Measurements from ENCODE around the gene MDP1. TPM values are rescaled to one million over a fixed set of nuclear protein-coding genes. Genes with fewer than 3 reads are reported as not detected.
A peak's percentile ranks its signal among the peaks of the same experiment; 100 is the strongest.

The MDP1 gene
- total and polyA plus RNA-seq, 2 donors (not counting 1 experiment from before 2014, with no cell fraction given) = 14.4 to 22.1 TPM

- Histone ChIP-seq H3K27me3 (ENCODE audit: control insufficient read depth, insufficient read depth, low read length) (no peaks in the 10 kb centered on the region), H2AFZ (ENCODE audit: low read length) (no peak overlapping the region), H3K4me3 (replicated peaks in 1 of 4; ENCODE audit: control extremely low read depth in 1 of 4, insufficient read depth in 1 of 4, low read depth in 3 of 4, low read length in 4 of 4) (no peak overlapping the region), H3K9me3 (ENCODE audit: control insufficient read depth, insufficient read depth, low read depth, low read length) (no peaks in the 10 kb centered on the region), H3K36me3 (ENCODE audit: control insufficient read depth, insufficient read depth, low read length) (peaks cover 47% of the 10 kb centered on the region), H3K4me1 (ENCODE audit: control insufficient read depth, extremely low read depth, insufficient read depth, low read length) (no peaks in the 10 kb centered on the region), H3K4me2 (ENCODE audit: extremely low read depth, insufficient read depth, low read length) (no peak overlapping the region), H4K20me1 (ENCODE audit: control insufficient read depth, extremely low read depth, insufficient read depth, low read length) (no peaks in the 10 kb centered on the region), H3K27ac (ENCODE audit: insufficient read depth, low read length) (no peak overlapping the region), H3K79me2 (ENCODE audit: control insufficient read depth, insufficient read depth, low read length) (no peaks in the 10 kb centered on the region), H3K9ac (ENCODE audit: insufficient read depth, low read length) (no peak overlapping the region)
- no peak for DNase-seq (ENCODE audit: low read depth in 2 of 2)
- TF ChIP-seq EZH2 (IDR thresholded peaks at IDR 0.05; ENCODE audit: low read length, missing control alignments) = no peak
- TF ChIP-seq CTCF (conservative IDR thresholded peaks at IDR 0.05 in 1 of 2, IDR thresholded peaks at IDR 0.05 in 1 of 2; ENCODE audit: low read depth in 1 of 2, low read length in 2 of 2) = no peak
Observed at GRCh38 chr14:24181371-24182077, 34.3 kb downstream of the MDP1 start.

DNA sequence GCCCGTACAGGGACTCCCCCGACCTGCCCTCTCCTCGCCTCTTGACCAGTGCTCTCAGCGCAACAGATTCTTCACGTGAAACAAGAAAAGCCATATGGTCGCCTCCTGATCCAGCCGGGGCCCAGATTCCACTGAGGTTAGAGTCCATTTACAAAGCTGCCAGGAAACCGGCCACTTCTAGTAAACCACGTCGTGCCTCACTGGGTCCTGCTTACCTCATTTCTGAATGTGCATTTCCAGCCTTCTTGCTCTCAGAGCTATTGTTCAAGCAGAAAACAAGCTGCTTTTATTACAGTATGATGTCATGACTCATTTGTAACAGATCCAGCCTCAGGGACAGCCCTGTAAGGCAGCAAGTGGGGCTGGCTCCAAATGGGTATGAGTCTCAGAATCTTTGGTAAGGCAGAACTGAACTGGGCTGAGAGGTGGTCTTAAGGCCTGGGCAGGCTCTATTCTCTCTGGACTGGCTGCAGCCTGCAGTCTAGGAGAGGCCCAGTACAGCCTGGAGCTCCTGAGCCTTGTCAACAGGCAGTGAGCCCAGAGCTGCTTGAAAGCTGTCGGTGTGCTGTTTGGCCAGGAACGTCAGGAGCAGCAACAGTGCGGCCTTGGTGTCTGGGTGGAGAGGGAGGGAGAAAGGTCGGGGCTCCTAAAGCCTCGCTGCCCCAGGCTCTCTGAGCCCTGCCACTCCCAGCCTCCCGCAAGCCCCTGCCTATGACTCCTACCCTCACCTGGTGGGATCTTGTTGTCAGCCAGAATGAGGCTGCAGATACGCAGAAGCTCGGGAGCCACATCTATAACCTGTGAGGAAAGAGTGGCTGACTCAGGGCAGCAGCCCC, 35.7 kb downstream of the MDP1 start:
- Histone ChIP-seq H3K36me3 (ENCODE audit: control insufficient read depth, insufficient read depth, low read length) (peaks cover 42% of the 10 kb centered on the region), H3K4me1 (ENCODE audit: control insufficient read depth, extremely low read depth, insufficient read depth, low read length) (no peaks in the 10 kb centered on the region), H3K9me3 (ENCODE audit: control insufficient read depth, insufficient read depth, low read depth, low read length) (no peaks in the 10 kb centered on the region), H3K9ac (ENCODE audit: insufficient read depth, low read length) (peak overlapping the region; percentile 41), H3K4me2 (ENCODE audit: extremely low read depth, insufficient read depth, low read length) (no peak overlapping the region), H3K4me3 (replicated peaks in 1 of 4; ENCODE audit: control extremely low read depth in 1 of 4, insufficient read depth in 1 of 4, low read depth in 3 of 4, low read length in 4 of 4) (no peak overlapping the region), H4K20me1 (ENCODE audit: control insufficient read depth, extremely low read depth, insufficient read depth, low read length) (no peaks in the 10 kb centered on the region), H2AFZ (ENCODE audit: low read length) (no peak overlapping the region), H3K27ac (ENCODE audit: insufficient read depth, low read length) (peak overlapping the region; percentile 71), H3K79me2 (ENCODE audit: control insufficient read depth, insufficient read depth, low read length) (no peaks in the 10 kb centered on the region), H3K27me3 (ENCODE audit: control insufficient read depth, insufficient read depth, low read length) (no peaks in the 10 kb centered on the region)
- DNase-seq (ENCODE audit: low read depth in 2 of 2) = peak; percentile 78 to 90
- TF ChIP-seq CTCF (conservative IDR thresholded peaks at IDR 0.05 in 1 of 2, IDR thresholded peaks at IDR 0.05 in 1 of 2; ENCODE audit: low read depth in 1 of 2, low read length in 2 of 2) (no peak), EZH2 (IDR thresholded peaks at IDR 0.05; ENCODE audit: low read length, missing control alignments) (no peak)

- no peaks in the 10 kb centered on the region for H4K20me1 ChIP-seq (ENCODE audit: control insufficient read depth, extremely low read depth, insufficient read depth, low read length)
- TF ChIP-seq EZH2 (IDR thresholded peaks at IDR 0.05; ENCODE audit: low read length, missing control alignments) = no peak
- TF ChIP-seq CTCF (conservative IDR thresholded peaks at IDR 0.05 in 1 of 2, IDR thresholded peaks at IDR 0.05 in 1 of 2; ENCODE audit: low read depth in 1 of 2, low read length in 2 of 2) = no peak
- H2AFZ ChIP-seq (ENCODE audit: low read length) = no peak overlapping the region
- H3K27me3 ChIP-seq (ENCODE audit: control insufficient read depth, insufficient read depth, low read length) = no peaks in the 10 kb centered on the region
- no peaks in the 10 kb centered on the region for H3K4me1 ChIP-seq (ENCODE audit: control insufficient read depth, extremely low read depth, insufficient read depth, low read length)
- peak overlapping the region; percentile 71 for H3K27ac ChIP-seq (ENCODE audit: insufficient read depth, low read length)
- no peak overlapping the region for H3K9ac ChIP-seq (ENCODE audit: insufficient read depth, low read length)
- no peaks in the 10 kb centered on the region for H3K9me3 ChIP-seq (ENCODE audit: control insufficient read depth, insufficient read depth, low read depth, low read length)
- no peaks in the 10 kb centered on the region for H3K79me2 ChIP-seq (ENCODE audit: control insufficient read depth, insufficient read depth, low read length)
- no peak overlapping the region for H3K4me2 ChIP-seq (ENCODE audit: extremely low read depth, insufficient read depth, low read length)
- DNase-seq (ENCODE audit: low read depth in 2 of 2) = no peak
- H3K36me3 ChIP-seq (ENCODE audit: control insufficient read depth, insufficient read depth, low read length) = peaks cover 38% of the 10 kb centered on the region
- H3K4me3 ChIP-seq (replicated peaks in 1 of 4; ENCODE audit: control extremely low read depth in 1 of 4, insufficient read depth in 1 of 4, low read depth in 3 of 4, low read length in 4 of 4) = no peak overlapping the region
Observed at GRCh38 chr14:24179294-24179960, 36.4 kb downstream of the MDP1 start.

Measured in fibroblast of lung (primary cell).